AG09309 (cell line): ENCODE results near the gene JPT1.

Source experiments
- DNase-seq: peaks from one replicate; pipeline ENCODE4 v3.0.0-alpha.2; 2010; ENCODE audit warnings: low read depth
- H3K4me3 ChIP-seq: 2 replicates; pipeline ENCODE4 v1.5.1; 2011; ENCODE audit warnings: mild to moderate bottlenecking, low read depth, low read length, moderate library complexity; ENCODE audit not compliant: control insufficient read depth
- CTCF ChIP-seq: IDR thresholded peaks from 2 replicates; pipeline ENCODE4 v1.5.1; 2011; ENCODE audit warnings: mild to moderate bottlenecking, low read depth, low read length, inconsistent platforms; ENCODE audit not compliant: insufficient read depth, control insufficient read depth; ENCODE audit errors: missing control alignments

JPT1 gene

GRCh38 chr17:75154195-75155106, at the start of gene JPT1:
TSS of gene JPT1 (minus strand) at chr17:75154512. CDS start at chr17:75154397, 115 bp downstream.
- peak within 1 kb of the TSS; percentile 84 for H3K4me3 ChIP-seq
- no peak for TF ChIP-seq CTCF
- DNase-seq: peak; percentile 94

- H3K4me3 ChIP-seq: no peak overlapping the region
- no peak for TF ChIP-seq CTCF
- DNase-seq: no peak
These were observed 45.7 kb upstream of the JPT1 start for GRCh38 chr17:75199886-75200618.

GRCh38 chr17:75194879-75195278, 40.6 kb upstream of the JPT1 start:
- DNase-seq: no peak
- no peak overlapping the region for H3K4me3 ChIP-seq
- no peak for TF ChIP-seq CTCF

GRCh38 chr17:75191584-75191983, 37.3 kb upstream of the JPT1 start:
- H3K4me3 ChIP-seq: no peak overlapping the region
- DNase-seq: no peak
- TF ChIP-seq CTCF: no peak

- DNase-seq: no peak
- no peak for TF ChIP-seq CTCF
- no peak overlapping the region for H3K4me3 ChIP-seq
These were observed 34.3 kb upstream of the JPT1 start for GRCh38 chr17:75188614-75189013.

- TF ChIP-seq CTCF: no peak
- no peak overlapping the region for H3K4me3 ChIP-seq
- no peak for DNase-seq
These were observed 29.9 kb upstream of the JPT1 start for GRCh38 chr17:75183999-75184884.
